HEK293 (cell line): ENCODE results near the gene NIBAN1.

Experiments used
- CTCF ChIA-PET: fragments of 350-600 bp; formaldehyde crosslinking; extraction: SDS; loops from one replicate; lab custom pipeline; 2021; ENCODE audit warnings: antibody characterized with exemption; lab: Yijun Ruan, JAX
- POLR2A ChIA-PET: fragments of 300-600 bp; formaldehyde crosslinking; extraction: SDS; loops from one replicate; lab custom pipeline; 2020; ENCODE audit warnings: antibody characterized with exemption, inconsistent platforms; lab: Yijun Ruan, JAX
- H3K27ac ChIP-seq: fragments of 200-500 bp; sonication (Bioruptor generic); 2 replicates; pipeline ENCODE4 v1.5.1; 2014; ENCODE audit warnings: low read depth, low read length, control low read depth, inconsistent platforms; ENCODE audit errors: extremely low read depth
- H3K36me3 ChIP-seq, 2 experiments: fragments of 200-500 bp in 1 of 2; sonication (Bioruptor generic) in 1 of 2; 1 replicate in 1 of 2; 2 replicates in 1 of 2; pipeline ENCODE4 v1.5.1; 2014 to 2017; ENCODE audit warnings: inconsistent platforms in 2 of 2, low read length in 2 of 2; ENCODE audit not compliant: control insufficient read depth in 2 of 2, insufficient read depth in 1 of 2
- H3K4me1 ChIP-seq: fragments of 200-500 bp; sonication (Bioruptor generic); 2 replicates; pipeline ENCODE4 v1.5.1; 2014; ENCODE audit warnings: mild to moderate bottlenecking, low read length, inconsistent platforms; ENCODE audit not compliant: control insufficient read depth, insufficient read depth
- H3K4me3 ChIP-seq: 2 replicates; pipeline ENCODE4 v1.5.1; 2011; ENCODE audit warnings: low read depth, mild to moderate bottlenecking, control low read depth, low read length, moderate library complexity
- H3K9me3 ChIP-seq: fragments of 200-500 bp; sonication (Bioruptor generic); 2 replicates; pipeline ENCODE4 v1.5.1; 2014; ENCODE audit warnings: low read depth, low read length, inconsistent platforms; ENCODE audit not compliant: control insufficient read depth, insufficient read depth
- PATZ1 ChIP-seq: fragments of 450-650 bp; formaldehyde crosslinking; IDR thresholded peaks from 2 replicates; pipeline ENCODE4 v1.5.1; 2016; ENCODE audit warnings: missing biosample characterization, missing genetic modification characterization
- RBAK ChIP-seq: fragments of 450-650 bp; formaldehyde crosslinking; IDR thresholded peaks from 2 replicates; pipeline ENCODE4 v1.5.1; 2016; ENCODE audit warnings: missing biosample characterization, missing genetic modification characterization
- SP2 ChIP-seq: fragments of 450-650 bp; formaldehyde crosslinking; IDR thresholded peaks from 2 replicates; pipeline ENCODE4 v1.5.1; 2016; ENCODE audit warnings: missing biosample characterization, missing genetic modification characterization
- ZBTB17 ChIP-seq: fragments of 450-650 bp; formaldehyde crosslinking; IDR thresholded peaks from 2 replicates; pipeline ENCODE4 v1.5.1; 2016; ENCODE audit warnings: missing biosample characterization, missing genetic modification characterization
- ZBTB8A ChIP-seq: fragments of 450-650 bp; formaldehyde crosslinking; IDR thresholded peaks from 2 replicates; pipeline ENCODE4 v1.5.1; 2016; ENCODE audit warnings: missing biosample characterization, missing genetic modification characterization
- ZFP37 ChIP-seq: fragments of 450-650 bp; formaldehyde crosslinking; IDR thresholded peaks from 2 replicates; pipeline ENCODE4 v1.5.1; 2016; ENCODE audit warnings: missing biosample characterization, missing genetic modification characterization
- ZNF132 ChIP-seq: fragments of 450-650 bp; formaldehyde crosslinking; IDR thresholded peaks from 2 replicates; pipeline ENCODE4 v1.5.1; 2017; ENCODE audit warnings: missing biosample characterization, missing genetic modification characterization, borderline replicate concordance
- ZNF174 ChIP-seq: fragments of 450-650 bp; formaldehyde crosslinking; IDR thresholded peaks from 2 replicates; pipeline ENCODE4 v1.5.0; 2017; ENCODE audit warnings: missing biosample characterization, mild to moderate bottlenecking, missing genetic modification characterization
- ZNF184 ChIP-seq: fragments of 450-650 bp; IDR thresholded peaks from 2 replicates; pipeline ENCODE4 v1.5.1; 2018; ENCODE audit warnings: missing biosample characterization, mild to moderate bottlenecking, missing genetic modification characterization
- ZNF555 ChIP-seq: fragments of 450-650 bp; formaldehyde crosslinking; conservative IDR thresholded peaks from 2 replicates; pipeline ENCODE4 v1.5.1; 2017; ENCODE audit warnings: missing biosample characterization, mild to moderate bottlenecking, missing genetic modification characterization, inconsistent platforms
- ZNF623 ChIP-seq: fragments of 450-650 bp; formaldehyde crosslinking; IDR thresholded peaks from 2 replicates; pipeline ENCODE4 v1.5.1; 2016; ENCODE audit warnings: missing biosample characterization, missing genetic modification characterization
- ZNF692 ChIP-seq: fragments of 450-650 bp; formaldehyde crosslinking; IDR thresholded peaks from 2 replicates; pipeline ENCODE4 v1.5.1; 2016; ENCODE audit warnings: missing biosample characterization, missing genetic modification characterization
- ZSCAN16 ChIP-seq: fragments of 450-650 bp; formaldehyde crosslinking; IDR thresholded peaks from 2 replicates; pipeline ENCODE4 v1.5.1; 2016; ENCODE audit warnings: missing biosample characterization, missing genetic modification characterization
- ZSCAN30 ChIP-seq: fragments of 450-650 bp; IDR thresholded peaks from 2 replicates; pipeline ENCODE4 v1.5.1; 2018; ENCODE audit warnings: missing biosample characterization, mild to moderate bottlenecking, missing genetic modification characterization, moderate library complexity
- ZXDB ChIP-seq: fragments of 450-650 bp; formaldehyde crosslinking; IDR thresholded peaks from 2 replicates; pipeline ENCODE4 v1.5.1; 2016; ENCODE audit warnings: missing biosample characterization, missing genetic modification characterization
- TF ChIP-seq, protein P1 (sequence below): sonication (generic); formaldehyde crosslinking; IDR thresholded peaks from 2 replicates; pipeline ENCODE4 v1.8.1; 2022; ENCODE audit warnings: mild to moderate bottlenecking, moderate library complexity, missing genetic modification reagents
- TF ChIP-seq, protein P2 (sequence below): fragments of 450-650 bp; formaldehyde crosslinking; IDR thresholded peaks from 2 replicates; pipeline ENCODE4 v1.5.1; 2017; ENCODE audit warnings: missing biosample characterization, missing genetic modification characterization
- TF ChIP-seq, protein P3 (sequence below): fragments of 450-650 bp; formaldehyde crosslinking; IDR thresholded peaks from 2 replicates; pipeline ENCODE4 v1.5.1; 2016; ENCODE audit warnings: missing biosample characterization, missing genetic modification characterization
- TF ChIP-seq, protein P4 (sequence below): fragments of 450-650 bp; formaldehyde crosslinking; IDR thresholded peaks from 2 replicates; pipeline ENCODE4 v1.5.1; 2016; ENCODE audit warnings: missing biosample characterization, missing genetic modification characterization, borderline replicate concordance

NIBAN1 gene

GRCh38 chr1:184943998-184944397, 30.3 kb downstream of the NIBAN1 start:
- H3K4me3 ChIP-seq: no peak overlapping the region
- H3K27ac ChIP-seq: no peak overlapping the region
- no peaks in the 10 kb centered on the region for H3K9me3 ChIP-seq
- CTCF ChIA-PET: interaction anchor here (1.3 kb wide), 1 partner anchor 139 kb away, joined by 4 read pairs; no protein-coding TSS in a partner anchor
- no peak for TF ChIP-seq ZXDB (tag by site-specific recombination)
- no peak for TF ChIP-seq ZNF174 (tag by site-specific recombination)
- no peak for TF ChIP-seq ZSCAN16 (tag by site-specific recombination)
- TF ChIP-seq, all 188 proteins: peak for 0
- H3K36me3 ChIP-seq: no peaks in the 10 kb centered on the region
- POLR2A ChIA-PET: no interaction called here
- peaks cover 13% of the 10 kb centered on the region for H3K4me1 ChIP-seq

DNA sequence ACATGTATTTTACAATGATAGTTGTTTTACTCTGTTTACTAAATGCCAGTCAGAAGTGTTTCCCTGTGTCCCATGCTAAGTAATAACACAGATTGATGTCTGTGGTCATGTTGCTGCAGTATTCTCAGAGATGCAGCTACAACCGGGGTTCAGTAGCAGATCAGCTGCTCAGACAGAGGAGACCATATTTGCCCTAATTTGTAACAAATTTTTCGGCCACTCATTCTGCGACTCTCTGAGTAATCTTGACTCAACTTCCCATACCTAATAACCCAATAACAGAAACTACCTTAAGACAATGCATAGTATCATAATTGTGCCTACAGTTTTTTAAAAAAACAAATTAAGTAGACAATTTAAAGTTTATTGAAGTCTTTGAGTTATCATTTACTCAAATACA, 32.6 kb downstream of the NIBAN1 start:
- Histone ChIP-seq H3K27ac (no peak overlapping the region), H3K36me3 (no peaks in the 10 kb centered on the region), H3K9me3 (no peaks in the 10 kb centered on the region), H3K4me1 (no peaks in the 10 kb centered on the region), H3K4me3 (no peak overlapping the region)
- ChIA-PET CTCF (no interaction called here), POLR2A (no interaction called here)
- TF ChIP-seq ZNF692 (tag by site-specific recombination): no peak
- no peak for TF ChIP-seq ZNF555 (tag by site-specific recombination)
- no peak for TF ChIP-seq ZNF184 (tag by site-specific recombination)
- no peak for TF ChIP-seq ZBTB8A (tag by site-specific recombination)

DNA sequence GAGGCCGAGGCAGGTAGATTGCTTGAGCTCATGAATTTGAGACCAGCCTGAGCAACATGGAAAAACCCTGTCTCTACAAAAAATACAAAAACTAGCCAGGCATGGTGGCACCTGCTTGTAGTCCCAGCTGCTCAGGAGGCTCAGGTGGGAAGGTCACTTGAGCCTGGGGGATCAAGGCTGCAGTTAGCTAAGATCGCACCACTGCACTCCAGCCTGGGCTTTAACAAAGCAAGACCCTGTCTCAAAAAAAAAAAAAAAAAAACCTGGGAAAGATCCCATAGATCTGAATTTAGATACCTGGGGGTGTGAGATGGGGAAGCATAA, 32.9 kb downstream of the NIBAN1 start:
- Histone ChIP-seq H3K4me3 (no peak overlapping the region), H3K36me3 (no peaks in the 10 kb centered on the region), H3K27ac (no peak overlapping the region), H3K9me3 (no peaks in the 10 kb centered on the region), H3K4me1 (peaks cover 2% of the 10 kb centered on the region)
- CTCF ChIA-PET: no interaction called here
- POLR2A ChIA-PET: no interaction called here
- TF ChIP-seq, protein P1, sequence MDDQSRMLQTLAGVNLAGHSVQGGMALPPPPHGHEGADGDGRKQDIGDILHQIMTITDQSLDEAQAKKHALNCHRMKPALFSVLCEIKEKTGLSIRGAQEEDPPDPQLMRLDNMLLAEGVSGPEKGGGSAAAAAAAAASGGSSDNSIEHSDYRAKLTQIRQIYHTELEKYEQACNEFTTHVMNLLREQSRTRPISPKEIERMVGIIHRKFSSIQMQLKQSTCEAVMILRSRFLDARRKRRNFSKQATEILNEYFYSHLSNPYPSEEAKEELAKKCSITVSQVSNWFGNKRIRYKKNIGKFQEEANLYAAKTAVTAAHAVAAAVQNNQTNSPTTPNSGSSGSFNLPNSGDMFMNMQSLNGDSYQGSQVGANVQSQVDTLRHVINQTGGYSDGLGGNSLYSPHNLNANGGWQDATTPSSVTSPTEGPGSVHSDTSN (CRISPR knock-in tag): no peak
- TF ChIP-seq, protein P2, sequence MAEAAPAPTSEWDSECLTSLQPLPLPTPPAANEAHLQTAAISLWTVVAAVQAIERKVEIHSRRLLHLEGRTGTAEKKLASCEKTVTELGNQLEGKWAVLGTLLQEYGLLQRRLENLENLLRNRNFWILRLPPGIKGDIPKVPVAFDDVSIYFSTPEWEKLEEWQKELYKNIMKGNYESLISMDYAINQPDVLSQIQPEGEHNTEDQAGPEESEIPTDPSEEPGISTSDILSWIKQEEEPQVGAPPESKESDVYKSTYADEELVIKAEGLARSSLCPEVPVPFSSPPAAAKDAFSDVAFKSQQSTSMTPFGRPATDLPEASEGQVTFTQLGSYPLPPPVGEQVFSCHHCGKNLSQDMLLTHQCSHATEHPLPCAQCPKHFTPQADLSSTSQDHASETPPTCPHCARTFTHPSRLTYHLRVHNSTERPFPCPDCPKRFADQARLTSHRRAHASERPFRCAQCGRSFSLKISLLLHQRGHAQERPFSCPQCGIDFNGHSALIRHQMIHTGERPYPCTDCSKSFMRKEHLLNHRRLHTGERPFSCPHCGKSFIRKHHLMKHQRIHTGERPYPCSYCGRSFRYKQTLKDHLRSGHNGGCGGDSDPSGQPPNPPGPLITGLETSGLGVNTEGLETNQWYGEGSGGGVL: no peak
- TF ChIP-seq, protein P3, sequence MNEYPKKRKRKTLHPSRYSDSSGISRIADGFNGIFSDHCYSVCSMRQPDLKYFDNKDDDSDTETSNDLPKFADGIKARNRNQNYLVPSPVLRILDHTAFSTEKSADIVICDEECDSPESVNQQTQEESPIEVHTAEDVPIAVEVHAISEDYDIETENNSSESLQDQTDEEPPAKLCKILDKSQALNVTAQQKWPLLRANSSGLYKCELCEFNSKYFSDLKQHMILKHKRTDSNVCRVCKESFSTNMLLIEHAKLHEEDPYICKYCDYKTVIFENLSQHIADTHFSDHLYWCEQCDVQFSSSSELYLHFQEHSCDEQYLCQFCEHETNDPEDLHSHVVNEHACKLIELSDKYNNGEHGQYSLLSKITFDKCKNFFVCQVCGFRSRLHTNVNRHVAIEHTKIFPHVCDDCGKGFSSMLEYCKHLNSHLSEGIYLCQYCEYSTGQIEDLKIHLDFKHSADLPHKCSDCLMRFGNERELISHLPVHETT (tag by site-specific recombination): no peak
- TF ChIP-seq ZNF174 (tag by site-specific recombination) (no peak), SP2 (tag by site-specific recombination) (no peak), ZNF132 (tag by site-specific recombination) (no peak), ZFP37 (tag by site-specific recombination) (no peak), ZSCAN30 (tag by site-specific recombination) (no peak), ZNF623 (no peak), RBAK (no peak), PATZ1 (tag by site-specific recombination) (no peak), ZBTB17 (tag by site-specific recombination) (no peak)
- TF ChIP-seq, protein P4, sequence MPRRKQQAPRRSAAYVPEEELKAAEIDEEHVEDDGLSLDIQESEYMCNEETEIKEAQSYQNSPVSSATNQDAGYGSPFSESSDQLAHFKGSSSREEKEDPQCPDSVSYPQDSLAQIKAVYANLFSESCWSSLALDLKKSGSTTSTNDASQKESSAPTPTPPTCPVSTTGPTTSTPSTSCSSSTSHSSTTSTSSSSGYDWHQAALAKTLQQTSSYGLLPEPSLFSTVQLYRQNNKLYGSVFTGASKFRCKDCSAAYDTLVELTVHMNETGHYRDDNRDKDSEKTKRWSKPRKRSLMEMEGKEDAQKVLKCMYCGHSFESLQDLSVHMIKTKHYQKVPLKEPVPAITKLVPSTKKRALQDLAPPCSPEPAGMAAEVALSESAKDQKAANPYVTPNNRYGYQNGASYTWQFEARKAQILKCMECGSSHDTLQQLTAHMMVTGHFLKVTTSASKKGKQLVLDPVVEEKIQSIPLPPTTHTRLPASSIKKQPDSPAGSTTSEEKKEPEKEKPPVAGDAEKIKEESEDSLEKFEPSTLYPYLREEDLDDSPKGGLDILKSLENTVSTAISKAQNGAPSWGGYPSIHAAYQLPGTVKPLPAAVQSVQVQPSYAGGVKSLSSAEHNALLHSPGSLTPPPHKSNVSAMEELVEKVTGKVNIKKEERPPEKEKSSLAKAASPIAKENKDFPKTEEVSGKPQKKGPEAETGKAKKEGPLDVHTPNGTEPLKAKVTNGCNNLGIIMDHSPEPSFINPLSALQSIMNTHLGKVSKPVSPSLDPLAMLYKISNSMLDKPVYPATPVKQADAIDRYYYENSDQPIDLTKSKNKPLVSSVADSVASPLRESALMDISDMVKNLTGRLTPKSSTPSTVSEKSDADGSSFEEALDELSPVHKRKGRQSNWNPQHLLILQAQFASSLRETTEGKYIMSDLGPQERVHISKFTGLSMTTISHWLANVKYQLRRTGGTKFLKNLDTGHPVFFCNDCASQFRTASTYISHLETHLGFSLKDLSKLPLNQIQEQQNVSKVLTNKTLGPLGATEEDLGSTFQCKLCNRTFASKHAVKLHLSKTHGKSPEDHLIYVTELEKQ (tag by site-specific recombination): no peak
